CD4-positive, alpha-beta T cell treated with Interferon alpha-2 for 1 hour (primary cell): ENCODE data around the gene PTPRN2.
"Not testable (repeated sequence)": the region's sequence is repeated elsewhere in the genome, so short reads cannot be mapped to it uniquely, and the experiment has no call there.

Experiments used
- DNase-seq, 2 donors: peaks; one replicate each; pipeline ENCODE4 v3.0.0-alpha.2; 2020 to 2022

The PTPRN2 gene

GRCh38 chr7:158186864-158187693 lies 400.5 kb downstream of the PTPRN2 start:
- DNase-seq, result no peak

- DNase-seq, result no peak
These were observed 401.2 kb downstream of the PTPRN2 start for GRCh38 chr7:158186406-158186805.

GRCh38 chr7:158185653-158186052 lies 402.0 kb downstream of the PTPRN2 start:
- DNase-seq, result no peak

GRCh38 chr7:158183431-158183830 lies 404.2 kb downstream of the PTPRN2 start:
- no peak for DNase-seq

GRCh38 chr7:158176561-158177173 lies 411.0 kb downstream of the PTPRN2 start:
- DNase-seq, result no peak

GRCh38 chr7:158175779-158176178 lies 411.8 kb downstream of the PTPRN2 start:
- no peak for DNase-seq

- no peak for DNase-seq
These were observed 412.7 kb downstream of the PTPRN2 start for GRCh38 chr7:158174947-158175346.

- DNase-seq, result no peak
These were observed 420.2 kb downstream of the PTPRN2 start for GRCh38 chr7:158167373-158167772.

GRCh38 chr7:158166386-158167340 lies 421.0 kb downstream of the PTPRN2 start:
- DNase-seq, result no peak

GRCh38 chr7:158165711-158166110 lies 421.9 kb downstream of the PTPRN2 start:
- no peak for DNase-seq

GRCh38 chr7:158164101-158165095 lies 423.2 kb downstream of the PTPRN2 start:
- no peak for DNase-seq

- DNase-seq, result no peak
These were observed 426.4 kb downstream of the PTPRN2 start for GRCh38 chr7:158161194-158161593.

GRCh38 chr7:158160199-158160598 lies 427.4 kb downstream of the PTPRN2 start:
- DNase-seq, result no peak

- no peak for DNase-seq
These were observed 430.2 kb downstream of the PTPRN2 start for GRCh38 chr7:158157460-158157859.

GRCh38 chr7:158151273-158151672 lies 436.4 kb downstream of the PTPRN2 start:
- peak in 1 of 2 donors; percentile 32 for DNase-seq

GRCh38 chr7:158150234-158150633 lies 437.4 kb downstream of the PTPRN2 start:
- no peak for DNase-seq

GRCh38 chr7:158147431-158147830 lies 440.2 kb downstream of the PTPRN2 start:
- DNase-seq, result not testable (repeated sequence)

- no peak for DNase-seq
These were observed 442.3 kb downstream of the PTPRN2 start for GRCh38 chr7:158145370-158145769.

- DNase-seq, result no peak
These were observed 444.2 kb downstream of the PTPRN2 start for GRCh38 chr7:158143196-158144120.

GRCh38 chr7:158142657-158143056 lies 445.0 kb downstream of the PTPRN2 start:
- DNase-seq, result no peak
